GM21576 (cell line): ENCODE data around the gene SGK1.
"Not testable (repeated sequence)": the region's sequence is repeated elsewhere in the genome, so short reads cannot be mapped to it uniquely, and the experiment has no call there.

Experiments used
- ATAC-seq: cut with Tn5 transposase; IDR thresholded peaks from one replicate; pipeline ENCODE4 v1.9.1; 2021; ENCODE audit warnings: mild to moderate bottlenecking, moderate library complexity; ENCODE audit not compliant: unreplicated experiment

The SGK1 gene

GRCh38 chr6:134328792-134329191 is 10.9 kb upstream of the SGK1 start:
- ATAC-seq, result no peak

- no peak for ATAC-seq
These were observed 10.2 kb upstream of the SGK1 start for GRCh38 chr6:134328138-134328537.

- not testable (repeated sequence) for ATAC-seq
These were observed 8.3 kb upstream of the SGK1 start for GRCh38 chr6:134326192-134326591.

- no peak for ATAC-seq
These were observed 6.9 kb upstream of the SGK1 start for GRCh38 chr6:134324766-134325165.

- no peak for ATAC-seq
These were observed 6.2 kb upstream of the SGK1 start for GRCh38 chr6:134324141-134324540.

GRCh38 chr6:134323698-134324097 is 5.8 kb upstream of the SGK1 start:
- ATAC-seq, result no peak

- ATAC-seq, result no peak
These were observed 5.4 kb upstream of the SGK1 start for GRCh38 chr6:134323294-134323693.

GRCh38 chr6:134322216-134322615 is 4.3 kb upstream of the SGK1 start:
- no peak for ATAC-seq

- ATAC-seq, result no peak
These were observed 3.3 kb upstream of the SGK1 start for GRCh38 chr6:134321246-134321645.

GRCh38 chr6:134319686-134320085 is 1.8 kb upstream of the SGK1 start:
- not testable (repeated sequence) for ATAC-seq

GRCh38 chr6:134318974-134319281 is 1.0 kb upstream of the SGK1 start:
- no peak for ATAC-seq

- ATAC-seq, result no peak
These were observed 493 bp upstream of the SGK1 start for GRCh38 chr6:134318236-134318973.

- ATAC-seq, result no peak
These were observed 1.0 kb downstream of the SGK1 start for GRCh38 chr6:134316733-134317431.

- no peak for ATAC-seq
These were observed 1.9 kb downstream of the SGK1 start for GRCh38 chr6:134315974-134316441.

- ATAC-seq, result no peak
These were observed 2.7 kb downstream of the SGK1 start for GRCh38 chr6:134315189-134315588.

GRCh38 chr6:134314006-134314821 is 3.7 kb downstream of the SGK1 start:
- ATAC-seq, result no peak

GRCh38 chr6:134312038-134312660 is 5.8 kb downstream of the SGK1 start:
- ATAC-seq, result no peak

GRCh38 chr6:134310817-134311216 is 7.1 kb downstream of the SGK1 start:
- ATAC-seq, result no peak

- no peak for ATAC-seq
These were observed 7.8 kb downstream of the SGK1 start for GRCh38 chr6:134309983-134310605.

- ATAC-seq, result no peak
These were observed 8.7 kb downstream of the SGK1 start for GRCh38 chr6:134309227-134309626.

GRCh38 chr6:134308800-134309199 is 9.1 kb downstream of the SGK1 start:
- no peak for ATAC-seq
